ENCODE data around the gene THEMIS2. TPM values are rescaled to one million over a fixed set of nuclear protein-coding genes. Genes with fewer than 3 reads are reported as not detected.

Gene THEMIS2
- polyA plus RNA-seq, 1 donor from 2014 or later = 0.26 TPM

- Histone ChIP-seq H3K4me2 (ENCODE audit: low read length) (no peak overlapping the region), H3K9ac (ENCODE audit: low read length) (no peak overlapping the region), H3K9me3 (ENCODE audit: low read length) (no peaks in the 10 kb centered on the region), H3K4me3 (ENCODE audit: low read length) (no peak overlapping the region), H3K79me2 (replicated peaks; ENCODE audit: insufficient read depth, low read length) (no peaks in the 10 kb centered on the region), H3K27ac (ENCODE audit: low read length) (no peak overlapping the region), H4K20me1 (ENCODE audit: insufficient read depth) (no peaks in the 10 kb centered on the region), H3F3A (ENCODE audit: insufficient read depth, low read length, poor library complexity, severe bottlenecking) (no peaks in the 10 kb centered on the region), H3K9me2 (ENCODE audit: insufficient read depth, low read length) (no peaks in the 10 kb centered on the region), H3K27me3 (ENCODE audit: insufficient read depth, low read depth, low read length) (no peaks in the 10 kb centered on the region), H3K36me3 (ENCODE audit: insufficient read depth, low read length) (no peaks in the 10 kb centered on the region), H2AFZ (ENCODE audit: low read depth, low read length) (no peak overlapping the region)
- TF ChIP-seq, protein P1, sequence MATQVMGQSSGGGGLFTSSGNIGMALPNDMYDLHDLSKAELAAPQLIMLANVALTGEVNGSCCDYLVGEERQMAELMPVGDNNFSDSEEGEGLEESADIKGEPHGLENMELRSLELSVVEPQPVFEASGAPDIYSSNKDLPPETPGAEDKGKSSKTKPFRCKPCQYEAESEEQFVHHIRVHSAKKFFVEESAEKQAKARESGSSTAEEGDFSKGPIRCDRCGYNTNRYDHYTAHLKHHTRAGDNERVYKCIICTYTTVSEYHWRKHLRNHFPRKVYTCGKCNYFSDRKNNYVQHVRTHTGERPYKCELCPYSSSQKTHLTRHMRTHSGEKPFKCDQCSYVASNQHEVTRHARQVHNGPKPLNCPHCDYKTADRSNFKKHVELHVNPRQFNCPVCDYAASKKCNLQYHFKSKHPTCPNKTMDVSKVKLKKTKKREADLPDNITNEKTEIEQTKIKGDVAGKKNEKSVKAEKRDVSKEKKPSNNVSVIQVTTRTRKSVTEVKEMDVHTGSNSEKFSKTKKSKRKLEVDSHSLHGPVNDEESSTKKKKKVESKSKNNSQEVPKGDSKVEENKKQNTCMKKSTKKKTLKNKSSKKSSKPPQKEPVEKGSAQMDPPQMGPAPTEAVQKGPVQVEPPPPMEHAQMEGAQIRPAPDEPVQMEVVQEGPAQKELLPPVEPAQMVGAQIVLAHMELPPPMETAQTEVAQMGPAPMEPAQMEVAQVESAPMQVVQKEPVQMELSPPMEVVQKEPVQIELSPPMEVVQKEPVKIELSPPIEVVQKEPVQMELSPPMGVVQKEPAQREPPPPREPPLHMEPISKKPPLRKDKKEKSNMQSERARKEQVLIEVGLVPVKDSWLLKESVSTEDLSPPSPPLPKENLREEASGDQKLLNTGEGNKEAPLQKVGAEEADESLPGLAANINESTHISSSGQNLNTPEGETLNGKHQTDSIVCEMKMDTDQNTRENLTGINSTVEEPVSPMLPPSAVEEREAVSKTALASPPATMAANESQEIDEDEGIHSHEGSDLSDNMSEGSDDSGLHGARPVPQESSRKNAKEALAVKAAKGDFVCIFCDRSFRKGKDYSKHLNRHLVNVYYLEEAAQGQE (IDR thresholded peaks at IDR 0.05; ENCODE audit: borderline replicate concordance) = no peak
- TF ChIP-seq POLR2AphosphoS5 (IDR thresholded peaks at IDR 0.05) (no peak), TAF1 (IDR thresholded peaks at IDR 0.05; ENCODE audit: low read depth) (no peak), EZH2 (IDR thresholded peaks at IDR 0.05; ENCODE audit: borderline replicate concordance, insufficient read depth, low read length, poor library complexity, severe bottlenecking) (no peak), SMC3 (conservative IDR thresholded peaks at IDR 0.05; ENCODE audit: poor library complexity) (no peak), MXI1 (conservative IDR thresholded peaks at IDR 0.05; ENCODE audit: poor library complexity, severe bottlenecking) (no peak), RAD21 (conservative IDR thresholded peaks at IDR 0.05) (no peak), EP300 (conservative IDR thresholded peaks at IDR 0.05; ENCODE audit: poor library complexity, severe bottlenecking) (no peak)
- TF ChIP-seq, protein P2, sequence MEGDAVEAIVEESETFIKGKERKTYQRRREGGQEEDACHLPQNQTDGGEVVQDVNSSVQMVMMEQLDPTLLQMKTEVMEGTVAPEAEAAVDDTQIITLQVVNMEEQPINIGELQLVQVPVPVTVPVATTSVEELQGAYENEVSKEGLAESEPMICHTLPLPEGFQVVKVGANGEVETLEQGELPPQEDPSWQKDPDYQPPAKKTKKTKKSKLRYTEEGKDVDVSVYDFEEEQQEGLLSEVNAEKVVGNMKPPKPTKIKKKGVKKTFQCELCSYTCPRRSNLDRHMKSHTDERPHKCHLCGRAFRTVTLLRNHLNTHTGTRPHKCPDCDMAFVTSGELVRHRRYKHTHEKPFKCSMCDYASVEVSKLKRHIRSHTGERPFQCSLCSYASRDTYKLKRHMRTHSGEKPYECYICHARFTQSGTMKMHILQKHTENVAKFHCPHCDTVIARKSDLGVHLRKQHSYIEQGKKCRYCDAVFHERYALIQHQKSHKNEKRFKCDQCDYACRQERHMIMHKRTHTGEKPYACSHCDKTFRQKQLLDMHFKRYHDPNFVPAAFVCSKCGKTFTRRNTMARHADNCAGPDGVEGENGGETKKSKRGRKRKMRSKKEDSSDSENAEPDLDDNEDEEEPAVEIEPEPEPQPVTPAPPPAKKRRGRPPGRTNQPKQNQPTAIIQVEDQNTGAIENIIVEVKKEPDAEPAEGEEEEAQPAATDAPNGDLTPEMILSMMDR (IDR thresholded peaks at IDR 0.05; ENCODE audit: poor library complexity, severe bottlenecking) = no peak
These were observed 14.4 kb downstream of the THEMIS2 start for GRCh38 chr1:27886744-27887143.

- Histone ChIP-seq H3K79me2 (replicated peaks; ENCODE audit: insufficient read depth, low read length) (no peaks in the 10 kb centered on the region), H3K27me3 (ENCODE audit: insufficient read depth, low read depth, low read length) (no peaks in the 10 kb centered on the region), H3K9me3 (ENCODE audit: low read length) (no peaks in the 10 kb centered on the region), H3K4me2 (ENCODE audit: low read length) (no peak overlapping the region), H3K4me3 (ENCODE audit: low read length) (no peak overlapping the region), H3K9ac (ENCODE audit: low read length) (no peak overlapping the region), H3K27ac (ENCODE audit: low read length) (no peak overlapping the region), H3K36me3 (ENCODE audit: insufficient read depth, low read length) (no peaks in the 10 kb centered on the region), H2AFZ (ENCODE audit: low read depth, low read length) (no peak overlapping the region), H3F3A (ENCODE audit: insufficient read depth, low read length, poor library complexity, severe bottlenecking) (no peaks in the 10 kb centered on the region), H4K20me1 (ENCODE audit: insufficient read depth) (no peaks in the 10 kb centered on the region), H3K9me2 (ENCODE audit: insufficient read depth, low read length) (no peaks in the 10 kb centered on the region)
- TF ChIP-seq, protein P2 (IDR thresholded peaks at IDR 0.05; ENCODE audit: poor library complexity, severe bottlenecking) = no peak
- TF ChIP-seq SMC3 (conservative IDR thresholded peaks at IDR 0.05; ENCODE audit: poor library complexity) = no peak
- TF ChIP-seq TAF1 (IDR thresholded peaks at IDR 0.05; ENCODE audit: low read depth) = no peak
- TF ChIP-seq POLR2AphosphoS5 (IDR thresholded peaks at IDR 0.05) = no peak
- no peak for TF ChIP-seq EZH2 (IDR thresholded peaks at IDR 0.05; ENCODE audit: borderline replicate concordance, insufficient read depth, low read length, poor library complexity, severe bottlenecking)
These were observed 15.1 kb downstream of the THEMIS2 start for GRCh38 chr1:27887215-27888021.

All from neural cell (in vitro differentiated cells).